ENCODE measurements around the gene DOK4. TPM values are rescaled to one million over a fixed set of nuclear protein-coding genes. Genes with fewer than 3 reads are reported as not detected.

DOK4 gene
- total RNA-seq, 1 donor from 2014 or later = 23.2 TPM

GRCh38 chr16:57517397-57518367 is 31.4 kb upstream of the DOK4 start:
- no peak for DNase-seq (ENCODE audit: low read depth)
- H3K4me3 ChIP-seq (ENCODE audit: low read depth, low read length) = no peak overlapping the region
- H3K36me3 ChIP-seq (ENCODE audit: control insufficient read depth, insufficient read depth, low read length) = no peaks in the 10 kb centered on the region
- no peak for TF ChIP-seq CTCF (IDR thresholded peaks at IDR 0.05; ENCODE audit: insufficient read depth, low read length, poor library complexity, severe bottlenecking)
- H3K27me3 ChIP-seq (ENCODE audit: control insufficient read depth, insufficient read depth, low read length) = no peaks in the 10 kb centered on the region

DNA sequence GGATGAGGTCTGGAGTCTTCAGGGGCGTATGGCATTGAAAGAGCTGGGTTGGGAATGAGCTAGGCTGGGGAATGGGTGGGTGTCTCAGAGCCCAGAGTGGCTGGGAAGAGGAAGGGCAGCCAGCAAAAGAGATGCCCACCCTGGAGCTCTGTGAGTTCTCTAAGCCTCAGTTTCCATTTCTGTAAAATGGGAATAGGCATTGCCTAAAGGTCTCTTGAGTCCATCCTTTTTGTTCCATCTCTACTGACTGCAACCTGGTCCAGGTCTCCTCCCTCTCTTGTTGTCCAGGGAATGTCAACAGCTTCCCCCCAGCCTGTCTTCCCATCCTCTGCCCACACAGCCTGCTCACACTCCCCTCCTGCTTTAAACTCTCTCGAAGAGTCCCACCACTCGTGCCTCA is 30.5 kb upstream of the DOK4 start:
- no peaks in the 10 kb centered on the region for H3K36me3 ChIP-seq (ENCODE audit: control insufficient read depth, insufficient read depth, low read length)
- no peak overlapping the region for H3K4me3 ChIP-seq (ENCODE audit: low read depth, low read length)
- H3K27me3 ChIP-seq (ENCODE audit: control insufficient read depth, insufficient read depth, low read length) = no peaks in the 10 kb centered on the region
- no peak for TF ChIP-seq CTCF (IDR thresholded peaks at IDR 0.05; ENCODE audit: insufficient read depth, low read length, poor library complexity, severe bottlenecking)
- DNase-seq (ENCODE audit: low read depth) = no peak

- Histone ChIP-seq H3K27me3 (ENCODE audit: control insufficient read depth, insufficient read depth, low read length) (no peaks in the 10 kb centered on the region), H3K4me3 (ENCODE audit: low read depth, low read length) (no peak overlapping the region), H3K36me3 (ENCODE audit: control insufficient read depth, insufficient read depth, low read length) (no peaks in the 10 kb centered on the region)
- TF ChIP-seq CTCF (IDR thresholded peaks at IDR 0.05; ENCODE audit: insufficient read depth, low read length, poor library complexity, severe bottlenecking) = no peak
- no peak for DNase-seq (ENCODE audit: low read depth)
Observed at GRCh38 chr16:57516176-57516725, 30.0 kb upstream of the DOK4 start.

- no peak for TF ChIP-seq CTCF (IDR thresholded peaks at IDR 0.05; ENCODE audit: insufficient read depth, low read length, poor library complexity, severe bottlenecking)
- Histone ChIP-seq H3K4me3 (ENCODE audit: low read depth, low read length) (no peak overlapping the region), H3K36me3 (ENCODE audit: control insufficient read depth, insufficient read depth, low read length) (no peaks in the 10 kb centered on the region), H3K27me3 (ENCODE audit: control insufficient read depth, insufficient read depth, low read length) (no peaks in the 10 kb centered on the region)
- DNase-seq (ENCODE audit: low read depth) = no peak
Observed at GRCh38 chr16:57514791-57515600, 28.7 kb upstream of the DOK4 start.

- DNase-seq (ENCODE audit: low read depth) = no peak
- Histone ChIP-seq H3K4me3 (ENCODE audit: low read depth, low read length) (no peak overlapping the region), H3K36me3 (ENCODE audit: control insufficient read depth, insufficient read depth, low read length) (no peaks in the 10 kb centered on the region), H3K27me3 (ENCODE audit: control insufficient read depth, insufficient read depth, low read length) (no peaks in the 10 kb centered on the region)
- no peak for TF ChIP-seq CTCF (IDR thresholded peaks at IDR 0.05; ENCODE audit: insufficient read depth, low read length, poor library complexity, severe bottlenecking)
Observed at GRCh38 chr16:57514371-57514770, 28.1 kb upstream of the DOK4 start.

All from kidney epithelial cell (primary cell).